ENCODE measurements around the gene C2CD4D.
"Not testable (repeated sequence)": the region's sequence is repeated elsewhere in the genome, so short reads cannot be mapped to it uniquely, and the experiment has no call there.

Gene C2CD4D

GRCh38 chr1:151872776-151873175 lies 33.2 kb upstream of the C2CD4D start:
- peaks cover 0 to 24% of the 10 kb centered on the region in 2 donors for H3K36me3 ChIP-seq (ENCODE audit: control insufficient read depth in 1 of 2, insufficient read depth in 2 of 2, low read length in 2 of 2)
- not testable (repeated sequence) for H3K27me3 ChIP-seq (ENCODE audit: low read depth, low read length); H3K27ac ChIP-seq (ENCODE audit: low read length); H3K4me3 ChIP-seq (ENCODE audit: low read depth in 1 of 2, low read length in 2 of 2); H3K9me3 ChIP-seq (ENCODE audit: control insufficient read depth in 1 of 2, low read length in 2 of 2); H3K4me1 ChIP-seq (ENCODE audit: control insufficient read depth in 1 of 2, insufficient read depth in 2 of 2, low read length in 2 of 2)

- H3K36me3 ChIP-seq (ENCODE audit: control insufficient read depth in 1 of 2, insufficient read depth in 2 of 2, low read length in 2 of 2): peaks cover 0 to 24% of the 10 kb centered on the region in 2 donors
- no peaks in the 10 kb centered on the region for H3K27me3 ChIP-seq (ENCODE audit: low read depth, low read length)
- H3K4me3 ChIP-seq (ENCODE audit: low read depth in 1 of 2, low read length in 2 of 2): no peak overlapping the region
- no peaks in the 10 kb centered on the region for H3K9me3 ChIP-seq (ENCODE audit: control insufficient read depth in 1 of 2, low read length in 2 of 2)
- H3K4me1 ChIP-seq (ENCODE audit: control insufficient read depth in 1 of 2, insufficient read depth in 2 of 2, low read length in 2 of 2): no peaks in the 10 kb centered on the region
- H3K27ac ChIP-seq (ENCODE audit: low read length): no peak overlapping the region
These were observed 31.8 kb upstream of the C2CD4D start for GRCh38 chr1:151871284-151872030.

GRCh38 chr1:151868486-151868885 lies 28.9 kb upstream of the C2CD4D start:
- Histone ChIP-seq H3K27me3 (ENCODE audit: low read depth, low read length) (no peaks in the 10 kb centered on the region), H3K4me3 (ENCODE audit: low read depth in 1 of 2, low read length in 2 of 2) (no peak overlapping the region), H3K4me1 (ENCODE audit: control insufficient read depth in 1 of 2, insufficient read depth in 2 of 2, low read length in 2 of 2) (no peaks in the 10 kb centered on the region), H3K27ac (ENCODE audit: low read length) (no peak overlapping the region), H3K9me3 (ENCODE audit: control insufficient read depth in 1 of 2, low read length in 2 of 2) (no peaks in the 10 kb centered on the region), H3K36me3 (ENCODE audit: control insufficient read depth in 1 of 2, insufficient read depth in 2 of 2, low read length in 2 of 2) (peaks cover 0 to 4% of the 10 kb centered on the region in 2 donors)

GRCh38 chr1:151867765-151868411 lies 28.3 kb upstream of the C2CD4D start:
- no peaks in the 10 kb centered on the region for H3K9me3 ChIP-seq (ENCODE audit: control insufficient read depth in 1 of 2, low read length in 2 of 2)
- H3K36me3 ChIP-seq (ENCODE audit: control insufficient read depth in 1 of 2, insufficient read depth in 2 of 2, low read length in 2 of 2): no peaks in the 10 kb centered on the region
- H3K4me1 ChIP-seq (ENCODE audit: control insufficient read depth in 1 of 2, insufficient read depth in 2 of 2, low read length in 2 of 2): no peaks in the 10 kb centered on the region
- no peak overlapping the region for H3K27ac ChIP-seq (ENCODE audit: low read length)
- H3K4me3 ChIP-seq (ENCODE audit: low read depth in 1 of 2, low read length in 2 of 2): no peak overlapping the region
- no peaks in the 10 kb centered on the region for H3K27me3 ChIP-seq (ENCODE audit: low read depth, low read length)

- no peaks in the 10 kb centered on the region for H3K36me3 ChIP-seq (ENCODE audit: control insufficient read depth in 1 of 2, insufficient read depth in 2 of 2, low read length in 2 of 2)
- no peak overlapping the region for H3K27ac ChIP-seq (ENCODE audit: low read length)
- no peak overlapping the region for H3K4me3 ChIP-seq (ENCODE audit: low read depth in 1 of 2, low read length in 2 of 2)
- H3K9me3 ChIP-seq (ENCODE audit: control insufficient read depth in 1 of 2, low read length in 2 of 2): no peaks in the 10 kb centered on the region
- no peaks in the 10 kb centered on the region for H3K4me1 ChIP-seq (ENCODE audit: control insufficient read depth in 1 of 2, insufficient read depth in 2 of 2, low read length in 2 of 2)
- no peaks in the 10 kb centered on the region for H3K27me3 ChIP-seq (ENCODE audit: low read depth, low read length)
These were observed 27.7 kb upstream of the C2CD4D start for GRCh38 chr1:151867321-151867720.

GRCh38 chr1:151864411-151864810 lies 24.8 kb upstream of the C2CD4D start:
- no peaks in the 10 kb centered on the region for H3K27me3 ChIP-seq (ENCODE audit: low read depth, low read length)
- no peak overlapping the region for H3K27ac ChIP-seq (ENCODE audit: low read length)
- H3K9me3 ChIP-seq (ENCODE audit: control insufficient read depth in 1 of 2, low read length in 2 of 2): no peaks in the 10 kb centered on the region
- H3K4me1 ChIP-seq (ENCODE audit: control insufficient read depth in 1 of 2, insufficient read depth in 2 of 2, low read length in 2 of 2): no peaks in the 10 kb centered on the region
- H3K4me3 ChIP-seq (ENCODE audit: low read depth in 1 of 2, low read length in 2 of 2): no peak overlapping the region
- no peaks in the 10 kb centered on the region for H3K36me3 ChIP-seq (ENCODE audit: control insufficient read depth in 1 of 2, insufficient read depth in 2 of 2, low read length in 2 of 2)

GRCh38 chr1:151862604-151863003 lies 23.0 kb upstream of the C2CD4D start:
- H3K4me1 ChIP-seq (ENCODE audit: control insufficient read depth in 1 of 2, insufficient read depth in 2 of 2, low read length in 2 of 2): no peaks in the 10 kb centered on the region
- H3K9me3 ChIP-seq (ENCODE audit: control insufficient read depth in 1 of 2, low read length in 2 of 2): no peaks in the 10 kb centered on the region
- H3K27ac ChIP-seq (ENCODE audit: low read length): no peak overlapping the region
- no peak overlapping the region for H3K4me3 ChIP-seq (ENCODE audit: low read depth in 1 of 2, low read length in 2 of 2)
- no peaks in the 10 kb centered on the region for H3K27me3 ChIP-seq (ENCODE audit: low read depth, low read length)
- H3K36me3 ChIP-seq (ENCODE audit: control insufficient read depth in 1 of 2, insufficient read depth in 2 of 2, low read length in 2 of 2): no peaks in the 10 kb centered on the region

GRCh38 chr1:151860504-151861187 lies 21.0 kb upstream of the C2CD4D start:
- Histone ChIP-seq H3K27me3 (ENCODE audit: low read depth, low read length) (no peaks in the 10 kb centered on the region), H3K9me3 (ENCODE audit: control insufficient read depth in 1 of 2, low read length in 2 of 2) (no peaks in the 10 kb centered on the region), H3K4me1 (ENCODE audit: control insufficient read depth in 1 of 2, insufficient read depth in 2 of 2, low read length in 2 of 2) (no peaks in the 10 kb centered on the region), H3K27ac (ENCODE audit: low read length) (no peak overlapping the region), H3K4me3 (ENCODE audit: low read depth in 1 of 2, low read length in 2 of 2) (no peak overlapping the region), H3K36me3 (ENCODE audit: control insufficient read depth in 1 of 2, insufficient read depth in 2 of 2, low read length in 2 of 2) (no peaks in the 10 kb centered on the region)

GRCh38 chr1:151859891-151860293 lies 20.3 kb upstream of the C2CD4D start:
- Histone ChIP-seq H3K4me3 (ENCODE audit: low read depth in 1 of 2, low read length in 2 of 2) (no peak overlapping the region), H3K4me1 (ENCODE audit: control insufficient read depth in 1 of 2, insufficient read depth in 2 of 2, low read length in 2 of 2) (no peaks in the 10 kb centered on the region), H3K36me3 (ENCODE audit: control insufficient read depth in 1 of 2, insufficient read depth in 2 of 2, low read length in 2 of 2) (no peaks in the 10 kb centered on the region), H3K9me3 (ENCODE audit: control insufficient read depth in 1 of 2, low read length in 2 of 2) (no peaks in the 10 kb centered on the region), H3K27me3 (ENCODE audit: low read depth, low read length) (no peaks in the 10 kb centered on the region), H3K27ac (ENCODE audit: low read length) (no peak overlapping the region)

- Histone ChIP-seq H3K27ac (ENCODE audit: low read length) (no peak overlapping the region), H3K4me3 (ENCODE audit: low read depth in 1 of 2, low read length in 2 of 2) (no peak overlapping the region), H3K9me3 (ENCODE audit: control insufficient read depth in 1 of 2, low read length in 2 of 2) (no peaks in the 10 kb centered on the region), H3K4me1 (ENCODE audit: control insufficient read depth in 1 of 2, insufficient read depth in 2 of 2, low read length in 2 of 2) (no peaks in the 10 kb centered on the region), H3K27me3 (ENCODE audit: low read depth, low read length) (no peaks in the 10 kb centered on the region), H3K36me3 (ENCODE audit: control insufficient read depth in 1 of 2, insufficient read depth in 2 of 2, low read length in 2 of 2) (no peaks in the 10 kb centered on the region)
These were observed 19.5 kb upstream of the C2CD4D start for GRCh38 chr1:151858886-151859665.
